Activated CD4-positive, alpha-beta T cell treated with anti-CD3 and anti-CD28 coated beads for 48 hours (primary cell): ENCODE measurements around the gene NLGN1.

ENCODE experiments used
- DNase-seq: peaks from one replicate; pipeline ENCODE4 v3.0.0-alpha.2; 2020

The NLGN1 gene

DNA sequence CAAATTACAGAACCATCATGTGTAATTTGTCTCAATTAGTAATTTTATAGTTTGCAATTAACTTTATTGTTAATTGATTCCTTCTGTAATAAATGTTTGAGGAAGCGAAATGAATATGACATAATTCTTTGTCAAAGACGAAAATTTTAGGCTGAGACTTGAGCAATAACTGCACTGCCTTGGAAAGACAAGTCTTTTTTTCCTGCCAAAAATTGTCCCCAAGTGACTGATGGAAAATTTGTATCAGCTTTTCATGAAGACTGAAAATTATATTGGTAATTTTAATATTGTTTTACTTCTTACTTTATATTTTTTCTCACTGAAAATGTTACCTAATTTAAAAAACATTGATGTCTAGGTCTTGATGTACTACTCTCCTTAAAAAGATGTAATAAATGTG is 622.6 kb downstream of the NLGN1 start:
- no peak for DNase-seq

DNA sequence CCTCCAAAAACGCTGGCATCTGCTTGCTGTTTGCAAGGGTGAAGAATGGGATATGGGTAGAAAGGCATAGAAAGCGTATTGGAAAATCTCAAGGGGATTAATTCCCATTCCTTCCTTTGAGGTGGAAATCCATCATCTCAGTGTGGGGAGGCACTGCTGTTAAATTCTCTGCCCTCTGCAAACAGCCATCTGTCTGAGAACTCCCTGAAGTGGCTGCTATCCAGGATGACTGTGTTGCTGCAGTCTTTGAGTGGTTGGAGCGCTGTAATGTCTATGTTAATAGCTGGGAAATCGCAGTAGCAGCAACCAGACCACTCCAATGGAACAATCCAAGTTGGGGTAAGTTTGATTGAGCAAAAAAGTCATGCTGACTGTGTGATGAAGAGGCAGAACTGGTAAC is 625.9 kb downstream of the NLGN1 start:
- DNase-seq, result no peak

DNA sequence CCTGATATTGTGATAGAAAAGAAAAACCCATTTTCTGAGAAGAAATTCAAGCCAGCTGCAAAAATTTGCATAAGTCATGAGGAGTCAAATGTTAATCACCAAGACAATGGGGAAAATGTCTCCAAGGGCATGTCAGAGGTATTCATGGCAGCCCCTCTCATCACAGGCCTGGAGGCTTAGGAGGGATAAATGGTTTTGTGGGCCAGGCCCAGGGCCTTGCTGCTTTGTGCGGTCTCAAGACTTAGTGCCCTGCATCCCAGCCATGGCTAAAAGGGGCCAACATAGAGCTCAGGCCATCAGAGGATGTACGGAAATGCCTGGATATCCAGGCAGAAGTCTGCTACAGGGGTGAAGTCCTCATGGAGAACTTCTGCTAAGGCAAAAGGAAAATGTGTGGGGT is 631.1 kb downstream of the NLGN1 start:
- DNase-seq, result no peak

DNA sequence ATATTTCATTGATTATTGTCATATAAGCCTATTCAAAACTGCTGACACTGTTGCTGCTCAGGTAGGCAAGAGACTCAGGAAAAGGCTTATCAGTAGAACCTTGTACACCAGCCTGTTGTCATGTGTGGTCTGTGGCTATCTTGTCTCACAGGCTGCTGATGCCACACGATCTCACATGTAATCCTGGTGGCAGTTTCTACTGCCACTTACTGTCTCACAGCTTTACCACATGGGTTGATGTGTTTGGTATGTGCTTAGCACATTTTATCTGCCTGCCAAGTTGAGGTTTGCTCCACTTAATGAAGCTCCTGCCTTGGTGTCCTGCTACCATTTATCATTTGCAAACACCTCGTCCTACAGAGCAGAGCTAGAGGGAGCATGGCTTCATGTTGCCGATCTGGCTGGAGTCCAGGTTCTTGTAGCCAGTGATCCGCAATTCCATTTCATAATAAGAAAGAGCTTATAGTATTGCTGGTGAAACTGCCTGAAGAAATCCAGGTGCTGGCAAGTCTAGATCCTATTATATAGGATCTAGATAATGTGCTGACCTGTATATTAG is 637.9 kb downstream of the NLGN1 start:
- no peak for DNase-seq

DNA sequence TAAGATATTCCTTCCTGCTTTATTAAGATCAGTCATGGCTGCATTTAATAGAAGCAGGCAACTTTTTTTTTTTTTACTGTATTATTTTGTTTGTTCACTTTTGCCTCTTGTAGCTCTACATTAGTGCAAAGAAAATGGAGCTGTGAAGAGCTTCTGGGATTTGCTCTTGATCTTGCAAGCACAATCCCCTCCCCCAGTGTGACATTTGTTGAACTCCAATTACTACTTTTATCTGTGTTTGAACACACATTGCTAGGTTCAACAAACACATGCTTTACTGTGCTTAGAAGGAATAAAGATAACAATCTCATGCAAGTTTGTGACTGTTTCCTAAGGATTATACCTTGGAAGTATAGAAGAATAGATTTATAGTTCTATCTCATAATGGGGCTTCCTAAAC is 648.8 kb downstream of the NLGN1 start:
- no peak for DNase-seq

DNA sequence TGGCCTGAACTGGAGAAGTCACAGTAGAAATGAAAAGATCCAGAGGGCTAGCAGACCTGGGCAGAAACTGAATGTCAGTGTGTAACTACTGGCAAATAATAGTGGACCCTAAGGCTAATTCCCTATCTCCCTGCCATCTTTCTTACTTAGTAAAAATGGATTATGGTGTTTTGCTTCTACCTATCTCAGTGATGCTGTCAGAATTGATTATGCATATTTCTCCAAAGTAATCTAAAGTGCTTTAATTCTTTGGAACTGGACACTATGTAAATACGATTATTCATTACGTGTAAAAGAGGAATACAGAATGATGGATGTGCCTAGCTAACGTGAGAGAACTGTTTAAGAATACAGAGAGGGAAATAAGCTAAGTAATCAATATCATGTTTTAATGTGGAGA is 651.9 kb downstream of the NLGN1 start:
- DNase-seq, result no peak

DNA sequence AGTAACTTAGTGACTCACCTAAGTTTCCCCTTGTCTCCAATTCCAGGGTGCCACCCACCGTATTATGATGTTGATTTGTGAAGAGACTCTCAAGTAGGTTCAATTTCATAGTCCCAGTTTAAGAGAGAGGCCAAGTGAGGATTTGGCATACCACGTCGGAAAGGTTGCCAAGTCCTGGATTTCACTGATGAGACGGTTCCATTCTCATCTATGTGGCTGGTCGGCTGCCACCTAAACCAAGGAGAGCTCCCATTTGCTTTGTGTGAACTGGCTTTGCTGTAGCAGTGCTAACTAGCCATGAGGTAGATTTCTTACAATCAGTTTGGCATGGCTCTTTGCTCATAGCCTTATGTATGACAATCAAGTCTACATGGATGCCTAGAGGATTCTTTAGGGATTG is 653.6 kb downstream of the NLGN1 start:
- DNase-seq, result no peak

DNA sequence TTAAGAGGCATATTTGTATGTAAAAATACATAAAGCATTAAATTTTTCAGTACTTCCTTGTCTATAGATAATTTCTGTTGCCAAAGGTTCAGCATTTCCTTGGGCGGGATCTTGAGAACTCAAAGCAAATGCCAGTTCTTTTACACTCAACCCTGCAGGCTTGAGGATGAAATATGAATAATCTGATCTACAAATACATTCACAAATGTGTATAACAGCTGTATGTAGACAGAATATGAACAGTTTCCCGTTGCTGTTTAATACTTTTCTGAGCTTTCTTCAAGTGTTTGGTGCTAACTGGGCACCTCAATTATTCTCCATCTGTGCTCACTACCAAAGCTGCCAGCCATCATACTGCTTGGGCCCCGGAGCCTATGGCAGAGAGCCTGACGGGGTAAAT is 661.3 kb downstream of the NLGN1 start:
- DNase-seq, result no peak

DNA sequence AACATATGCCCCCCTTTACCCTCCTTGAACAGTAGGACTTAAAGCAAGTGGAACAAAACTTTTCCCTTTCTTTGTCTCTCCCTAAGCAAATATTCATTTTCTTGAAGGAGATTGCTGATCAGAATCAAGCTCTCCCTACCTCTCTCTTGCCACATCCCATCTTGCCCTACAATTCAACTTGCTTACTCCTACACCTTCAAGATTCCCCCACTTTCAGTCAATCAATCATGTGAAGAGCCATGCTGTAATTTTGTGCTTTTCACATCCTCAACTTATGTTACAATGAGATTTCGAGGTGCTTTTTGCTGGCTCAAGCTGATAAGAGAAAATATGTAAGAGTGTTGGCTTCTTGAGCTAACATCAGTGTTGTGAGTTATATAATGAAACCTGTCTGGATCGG is 662.9 kb downstream of the NLGN1 start:
- DNase-seq, result no peak

DNA sequence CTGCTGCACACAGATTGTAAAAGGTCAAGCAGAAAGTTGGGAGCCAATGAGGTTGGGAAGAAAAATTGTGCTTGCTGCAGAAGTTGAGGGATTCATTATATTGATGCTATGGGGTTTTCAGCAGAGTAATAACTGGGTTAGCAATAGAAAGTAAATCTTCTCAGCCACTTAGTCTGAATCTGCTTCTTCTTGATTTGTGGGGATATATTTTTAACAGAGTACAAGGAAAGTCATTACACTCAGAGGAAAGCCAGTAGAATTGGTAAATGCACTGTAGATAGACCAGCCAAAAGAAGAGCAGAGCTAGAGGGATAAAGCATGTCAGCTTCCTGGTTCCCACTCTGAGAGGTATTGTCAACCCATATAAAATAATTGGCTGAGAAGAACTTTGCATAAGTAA is 663.6 kb downstream of the NLGN1 start:
- no peak for DNase-seq

DNA sequence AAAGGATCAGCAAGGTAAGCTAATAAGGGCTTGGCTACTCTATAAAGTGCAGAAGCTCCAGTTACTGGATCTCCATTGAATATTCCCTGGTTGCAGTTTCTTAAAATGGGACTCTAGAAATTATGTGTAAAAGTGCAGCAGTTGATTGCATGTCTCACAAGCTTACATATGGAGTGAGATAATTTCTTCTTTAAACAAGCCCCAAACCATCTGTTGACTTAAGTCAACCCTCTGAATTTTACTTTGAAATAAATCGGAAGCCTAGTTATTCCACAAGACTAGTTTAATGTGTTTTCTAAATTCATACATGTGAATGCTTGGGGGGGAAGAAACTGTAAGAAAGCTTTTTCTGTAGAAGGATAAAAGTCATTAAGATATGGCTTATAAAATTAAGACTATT is 664.2 kb downstream of the NLGN1 start:
- no peak for DNase-seq

DNA sequence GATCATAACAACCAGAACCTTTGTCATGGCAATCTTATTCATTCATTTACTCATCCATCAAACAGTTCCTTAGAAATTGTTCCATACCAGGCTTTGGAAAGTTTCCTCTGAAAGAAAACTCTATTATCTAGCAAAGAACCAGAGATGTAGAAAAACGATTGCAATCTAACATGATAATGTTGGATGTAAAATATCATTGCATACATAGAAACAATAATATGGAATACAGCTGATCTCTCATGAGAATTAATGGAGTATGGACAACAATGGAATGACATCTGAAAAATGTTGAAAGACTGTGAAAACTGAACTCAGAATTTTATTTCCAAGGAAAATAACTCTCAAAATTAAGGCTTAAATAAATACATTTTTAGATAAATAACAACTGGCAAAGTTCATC is 665.4 kb downstream of the NLGN1 start:
- DNase-seq, result no peak

DNA sequence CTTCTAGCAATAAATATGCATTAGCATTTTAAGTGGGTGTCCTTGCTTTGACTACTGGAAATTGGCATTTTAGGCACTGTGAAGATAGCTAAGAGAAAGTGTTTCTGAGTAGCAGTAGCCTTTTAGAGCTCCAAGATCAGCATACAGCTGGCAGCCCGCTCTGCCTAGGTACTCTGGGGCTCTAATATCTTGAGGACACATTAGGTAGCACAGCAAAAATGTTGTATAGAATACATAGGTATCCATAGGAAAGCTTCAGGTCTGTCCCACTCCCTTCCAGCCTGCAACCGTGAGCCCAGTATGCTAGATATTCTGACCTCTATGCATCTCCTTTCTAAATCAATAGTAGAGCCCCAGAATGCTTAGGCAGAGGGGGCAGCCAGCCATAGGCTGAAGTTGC is 670.5 kb downstream of the NLGN1 start:
- no peak for DNase-seq

DNA sequence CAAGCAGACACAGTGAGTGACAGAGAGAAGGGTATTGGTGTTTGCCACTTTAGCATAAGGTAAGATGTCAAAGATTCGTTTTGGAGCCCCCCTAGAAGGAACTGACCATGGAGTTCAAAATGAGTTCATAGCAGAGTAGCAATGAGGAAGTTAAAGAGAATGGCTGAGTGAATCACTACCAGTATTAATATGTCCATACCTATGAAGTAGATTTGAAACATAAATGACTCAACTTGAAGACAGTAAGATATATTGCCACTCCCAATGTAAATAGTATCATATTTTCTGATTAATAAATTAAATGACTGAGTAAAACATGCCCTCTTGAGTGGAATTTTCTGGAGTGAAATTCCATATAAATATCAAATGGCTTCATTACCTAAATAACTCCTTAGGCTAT is 675.1 kb downstream of the NLGN1 start:
- no peak for DNase-seq

DNA sequence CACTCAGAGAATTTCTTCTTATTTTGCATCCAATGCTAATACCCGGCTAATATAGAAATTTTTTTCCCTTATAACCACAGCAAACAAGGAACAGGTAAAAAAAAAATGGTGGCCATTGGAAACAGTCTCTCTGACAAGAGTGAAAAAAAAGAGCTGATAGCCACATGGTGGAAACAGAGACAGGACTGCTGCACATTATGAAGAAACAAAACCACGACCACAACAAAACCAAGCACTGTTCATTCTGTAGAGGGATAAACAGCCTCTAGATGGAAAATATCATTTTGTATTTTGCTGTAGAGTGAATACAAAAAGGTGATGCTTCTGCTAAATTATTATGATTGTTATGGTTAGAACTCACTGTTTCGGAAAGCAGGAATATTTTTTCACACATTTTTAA is 686.2 kb downstream of the NLGN1 start:
- no peak for DNase-seq

DNA sequence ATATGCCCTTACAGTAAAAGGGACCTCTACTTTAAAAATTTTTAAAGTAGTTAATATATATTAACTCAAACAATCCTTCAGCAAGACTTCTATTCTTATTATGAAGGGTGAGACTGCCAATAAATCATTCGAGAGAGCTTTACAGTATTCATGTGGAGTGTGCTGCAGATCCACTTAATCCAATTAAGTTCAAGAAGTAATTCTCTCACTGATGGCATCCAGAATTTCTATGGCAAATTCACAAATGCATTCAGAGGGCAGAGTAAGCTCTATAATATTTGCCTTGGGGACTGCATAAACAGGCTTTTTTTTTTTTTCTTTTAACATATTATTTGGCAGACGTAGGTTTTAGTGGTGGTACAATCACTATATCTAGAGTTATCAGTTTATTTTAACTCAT is 692.0 kb downstream of the NLGN1 start:
- no peak for DNase-seq

DNA sequence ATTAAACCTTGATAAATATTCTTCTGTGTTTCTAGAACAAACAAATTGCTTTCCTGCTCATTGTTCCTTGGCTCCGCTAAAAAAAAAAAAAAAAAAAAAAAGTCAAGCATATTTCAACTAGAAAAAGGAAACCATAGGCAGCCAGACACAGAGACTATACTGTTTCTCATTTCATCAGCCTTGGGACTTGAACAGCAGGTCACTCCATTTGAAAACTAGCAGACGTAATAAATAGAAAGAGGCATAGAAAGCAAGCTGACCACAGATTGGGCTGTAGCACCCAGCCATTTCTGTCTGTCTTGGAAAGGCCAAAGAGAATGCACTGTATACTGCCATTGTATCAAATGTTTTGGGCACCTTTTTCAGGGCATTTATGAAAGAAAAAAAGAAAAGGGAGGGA is 697.1 kb downstream of the NLGN1 start:
- DNase-seq, result no peak

DNA sequence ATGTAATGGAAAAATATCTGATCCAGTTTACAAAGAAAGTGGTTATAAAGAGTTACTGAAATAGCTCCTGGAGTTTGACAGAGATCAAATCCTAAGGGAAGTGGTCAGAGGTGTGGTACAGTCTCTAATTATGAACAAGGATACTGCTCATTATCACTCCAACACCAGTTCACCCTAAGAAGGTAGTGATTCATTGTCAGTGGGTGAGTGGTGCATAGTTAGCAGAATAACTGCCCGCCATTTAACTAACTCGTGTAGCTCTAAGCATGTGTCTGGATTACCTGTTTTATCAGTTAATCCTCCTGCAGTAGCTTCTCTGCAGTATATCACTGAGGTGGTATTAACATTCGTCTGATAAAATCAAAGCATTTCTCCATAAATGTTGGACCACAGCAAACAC is 700.1 kb downstream of the NLGN1 start:
- no peak for DNase-seq

DNA sequence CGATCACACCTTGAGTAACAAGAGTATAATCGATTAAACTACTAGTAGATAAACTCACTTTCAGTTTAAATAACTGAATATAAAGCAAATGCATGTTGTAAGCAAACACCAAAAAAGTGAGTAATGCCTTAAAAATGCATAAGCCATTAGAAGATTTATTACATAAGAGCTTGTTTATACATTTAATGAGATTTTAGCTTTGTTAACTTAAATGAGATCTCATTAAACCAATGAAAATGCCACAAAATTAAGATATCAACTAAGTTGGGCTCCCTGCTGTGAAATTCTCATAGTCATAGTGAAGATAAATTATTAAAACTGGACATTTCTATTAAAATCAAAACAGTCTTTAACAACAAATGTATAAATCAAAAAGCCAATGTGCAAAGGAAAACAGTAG is 701.2 kb downstream of the NLGN1 start:
- DNase-seq, result no peak

DNA sequence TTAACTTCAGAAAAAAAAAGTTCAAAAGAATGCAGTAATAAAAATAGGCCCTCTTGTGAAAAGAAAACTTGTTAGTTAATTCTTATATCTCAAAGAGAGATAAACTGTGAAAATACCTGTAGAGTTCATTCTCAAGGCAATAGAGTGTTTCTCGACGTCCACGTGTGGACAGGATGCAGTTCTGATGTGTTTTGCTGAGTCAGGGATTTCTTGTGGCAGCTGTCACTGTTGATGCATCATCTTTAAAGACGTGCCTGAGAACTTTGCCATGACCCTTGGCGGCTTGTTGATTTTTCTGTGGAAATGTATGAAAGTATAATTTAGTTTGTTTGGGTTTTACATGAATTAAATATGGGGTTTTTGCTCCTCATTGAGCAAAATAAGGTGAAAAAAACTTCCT is 702.2 kb downstream of the NLGN1 start:
- no peak for DNase-seq

DNA sequence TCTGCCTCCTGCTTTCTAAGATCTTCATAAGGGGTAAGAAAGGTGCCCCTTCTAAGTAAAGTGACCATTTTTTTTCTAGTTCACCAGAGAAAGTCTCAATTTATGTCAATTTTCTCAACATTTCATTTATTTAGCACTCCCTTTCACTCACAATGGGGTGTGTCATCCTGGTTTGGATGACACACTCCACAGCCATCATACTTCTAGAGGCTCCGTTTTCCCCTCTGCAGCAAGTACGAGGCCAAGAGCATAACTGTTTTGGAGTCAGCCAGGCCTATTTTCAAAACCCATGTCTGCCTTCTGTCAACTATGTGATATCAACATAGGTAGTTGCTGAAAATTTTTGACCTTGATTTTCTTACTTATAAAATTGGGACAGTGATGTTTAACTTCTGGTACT is 703.2 kb downstream of the NLGN1 start:
- DNase-seq, result no peak

DNA sequence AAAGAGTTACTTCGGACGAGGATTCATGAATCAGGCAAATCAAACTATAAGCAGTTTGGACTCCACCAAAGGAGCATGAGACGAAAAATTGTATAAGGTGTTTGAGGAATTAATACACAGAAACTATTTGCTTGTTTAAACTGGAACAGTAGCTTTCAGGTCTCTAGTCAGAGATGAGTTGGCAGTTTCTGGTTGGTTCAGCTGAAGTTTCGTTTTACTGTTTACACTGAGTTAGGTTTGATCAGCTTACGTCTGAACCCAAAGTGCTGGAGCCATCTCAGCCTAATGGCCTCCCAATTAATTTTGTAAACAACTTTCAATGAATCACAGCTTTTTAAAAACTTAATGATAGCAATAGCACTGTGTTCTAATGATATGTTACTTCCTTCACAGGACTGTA is 703.7 kb downstream of the NLGN1 start:
- no peak for DNase-seq

DNA sequence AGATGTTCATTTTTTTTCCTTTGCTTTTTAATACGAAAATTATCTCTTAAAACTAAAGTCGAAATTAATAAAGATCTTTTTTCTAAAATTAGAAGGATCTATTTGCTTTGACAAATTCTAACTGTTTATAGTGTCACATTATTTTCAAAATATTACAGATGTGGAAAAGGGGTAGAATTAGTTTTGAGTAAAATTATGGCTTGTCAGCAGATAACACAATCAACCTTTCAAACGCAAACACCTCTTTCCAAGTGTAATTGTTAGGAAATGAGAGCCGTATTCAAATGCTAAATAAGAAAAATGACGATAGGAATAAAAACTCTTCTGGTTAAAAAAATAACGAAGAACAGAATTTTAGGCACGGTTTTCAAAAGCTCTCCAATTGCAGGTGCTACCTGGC is 704.7 kb downstream of the NLGN1 start:
- DNase-seq, result no peak

DNA sequence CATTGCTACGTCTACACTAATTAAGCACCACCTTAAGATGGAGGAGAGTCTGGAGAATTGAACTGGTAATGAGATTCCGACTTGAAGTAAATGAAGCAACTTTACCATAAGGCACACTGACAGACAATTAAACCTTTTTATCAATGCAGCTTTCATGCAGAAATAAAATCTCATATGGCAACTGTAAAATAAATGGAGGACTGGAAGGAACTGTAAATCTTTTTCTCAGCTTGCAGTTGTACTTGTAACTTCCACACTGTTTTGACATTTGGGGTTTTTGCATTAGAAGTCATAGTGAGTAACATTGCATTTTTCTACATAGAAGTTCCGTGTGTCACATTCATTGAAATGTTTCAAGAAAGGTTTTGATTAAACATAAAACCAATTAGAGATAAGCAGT is 705.3 kb downstream of the NLGN1 start:
- DNase-seq, result no peak

DNA sequence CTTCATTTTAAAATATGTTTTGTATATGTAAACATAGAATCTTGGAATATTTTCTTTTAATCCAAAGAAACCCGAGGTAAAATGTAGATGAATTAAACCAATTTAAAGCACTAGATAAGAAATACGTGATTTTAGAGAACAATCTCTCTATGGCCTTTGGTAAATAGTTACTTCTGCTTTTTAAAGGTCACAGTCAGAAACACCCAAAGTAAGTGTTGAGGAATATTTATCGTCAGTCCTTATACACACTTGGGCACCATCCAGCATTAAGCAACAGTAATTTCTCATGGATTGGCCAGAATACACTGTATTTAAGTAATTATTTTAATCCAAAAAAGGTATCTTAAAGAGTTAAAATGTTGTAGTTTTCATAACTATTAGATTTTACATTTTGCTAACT is 713.2 kb downstream of the NLGN1 start:
- no peak for DNase-seq

DNA sequence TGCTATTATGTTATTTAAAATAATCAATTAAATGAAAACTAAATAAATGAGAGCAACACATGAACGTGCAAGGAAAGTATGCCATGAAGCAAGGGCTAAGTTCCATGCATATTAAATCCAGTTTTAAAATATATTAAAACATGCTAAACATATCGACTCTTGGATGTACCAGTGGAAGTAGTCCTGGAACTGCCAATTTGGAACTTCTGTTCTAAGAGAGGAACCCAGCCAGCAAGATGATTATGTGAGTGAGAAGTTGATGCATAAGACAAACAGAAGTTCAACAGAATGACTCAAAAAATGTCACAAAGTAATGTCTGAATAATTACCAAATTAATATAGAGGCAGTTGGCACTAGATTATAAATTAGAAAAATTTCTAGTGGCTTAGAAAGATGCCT is 714.2 kb downstream of the NLGN1 start:
- DNase-seq, result no peak
